Suppressor macrophage treated with lipopolysaccharide for 4 hours (primary cell): Measurements from ENCODE around the gene MEGF11.
A peak's percentile ranks its signal among the peaks of the same experiment; 100 is the strongest.

Experiments used
- DNase-seq: peaks from one replicate; pipeline ENCODE4 v3.0.0-alpha.2; 2020

The MEGF11 gene

GRCh38 chr15:66253418-66254088 lies at the start of gene MEGF11:
Gene MEGF11 (minus strand): TSS chr15:66253750. CDS start chr15:66128403, 125,347 bp downstream.
- DNase-seq = peak; percentile 22

GRCh38 chr15:66302489-66303278 lies 49.1 kb upstream of the MEGF11 start:
- DNase-seq = no peak

GRCh38 chr15:66298803-66299251 lies 45.3 kb upstream of the MEGF11 start:
- no peak for DNase-seq

GRCh38 chr15:66296186-66296585 lies 42.6 kb upstream of the MEGF11 start:
- no peak for DNase-seq

- DNase-seq = no peak
Observed at GRCh38 chr15:66294932-66295235, 41.3 kb upstream of the MEGF11 start.

GRCh38 chr15:66294157-66294931 lies 40.8 kb upstream of the MEGF11 start:
- no peak for DNase-seq

- peak; percentile 75 for DNase-seq
Observed at GRCh38 chr15:66293419-66294156, 40.0 kb upstream of the MEGF11 start, which contains the start of gene DIS3L. Gene DIS3L (plus strand): TSS chr15:66293568. CDS start chr15:66293597, 29 bp downstream.

GRCh38 chr15:66292571-66293418 lies 39.2 kb upstream of the MEGF11 start:
- DNase-seq = no peak

- DNase-seq = no peak
Observed at GRCh38 chr15:66291816-66292570, 38.4 kb upstream of the MEGF11 start.

GRCh38 chr15:66290518-66290917 lies 37.0 kb upstream of the MEGF11 start:
- no peak for DNase-seq

- no peak for DNase-seq
Observed at GRCh38 chr15:66290007-66290406, 36.5 kb upstream of the MEGF11 start.

- DNase-seq = no peak
Observed at GRCh38 chr15:66288551-66289185, 35.1 kb upstream of the MEGF11 start.

GRCh38 chr15:66288093-66288492 lies 34.5 kb upstream of the MEGF11 start:
- DNase-seq = no peak

- DNase-seq = peak; percentile 60
Observed at GRCh38 chr15:66287461-66288057, 34.0 kb upstream of the MEGF11 start.

GRCh38 chr15:66285533-66286280 lies 32.2 kb upstream of the MEGF11 start:
- no peak for DNase-seq

- no peak for DNase-seq
Observed at GRCh38 chr15:66284271-66284670, 30.7 kb upstream of the MEGF11 start.

GRCh38 chr15:66278671-66279070 lies 25.1 kb upstream of the MEGF11 start:
- no peak for DNase-seq

GRCh38 chr15:66278056-66278455 lies 24.5 kb upstream of the MEGF11 start:
- DNase-seq = no peak

GRCh38 chr15:66276546-66276945 lies 23.0 kb upstream of the MEGF11 start:
- DNase-seq = no peak
